Head of caudate nucleus (tissue), 42 donors: ENCODE results near the gene ADGRE2.

Source experiments
- DNase-seq, 42 donors: peaks; one replicate each; pipeline versions ENCODE4 v3.0.0 to v3.0.0-alpha.2; 2020 to 2021; ENCODE audit warnings: mixed read lengths in 7 of 42
- intact Hi-C: fragments of 100-400 bp; cut with DNase I; formaldehyde crosslinking; loops from one replicate; pipeline ENCODE4 v1.15.0; 2022

ADGRE2 gene

GRCh38 chr19:14763497-14764145, 14.7 kb downstream of the ADGRE2 start:
- intact Hi-C loops = no loop called here
- no peak for DNase-seq

- no peak for DNase-seq
- intact Hi-C loops = no loop called here
Measured at GRCh38 chr19:14762111-14762510, 16.2 kb downstream of the ADGRE2 start.

GRCh38 chr19:14761607-14762006, 16.8 kb downstream of the ADGRE2 start:
- DNase-seq = no peak
- intact Hi-C loops = no loop called here

GRCh38 chr19:14758816-14759215, 19.5 kb downstream of the ADGRE2 start:
- intact Hi-C loops = no loop called here
- DNase-seq = peak in 1 of 42 donors; percentile 16

- intact Hi-C loops = no loop called here
Measured at GRCh38 chr19:14748601-14749000, 29.8 kb downstream of the ADGRE2 start.

GRCh38 chr19:14746886-14747285, 31.5 kb downstream of the ADGRE2 start:
- intact Hi-C loops = no loop called here
- DNase-seq = no peak

More at GRCh38 chr19:14748601-14749000, 29.8 kb downstream of the ADGRE2 start:
- DNase-seq = no peak

- intact Hi-C loops = no loop called here
- DNase-seq = no peak
Measured at GRCh38 chr19:14735915-14736314, 42.4 kb downstream of the ADGRE2 start.

GRCh38 chr19:14733574-14733973, 44.8 kb downstream of the ADGRE2 start:
- intact Hi-C loops = no loop called here
- no peak for DNase-seq

GRCh38 chr19:14732510-14732909, 45.9 kb downstream of the ADGRE2 start:
- DNase-seq = peak in 1 of 42 donors; percentile 2
- intact Hi-C loops = no loop called here

GRCh38 chr19:14731200-14731599, 47.2 kb downstream of the ADGRE2 start:
- intact Hi-C loops = no loop called here
- DNase-seq = no peak

- intact Hi-C loops = no loop called here
- no peak for DNase-seq
Measured at GRCh38 chr19:14728595-14728994, 49.8 kb downstream of the ADGRE2 start.

GRCh38 chr19:14722127-14722526, 56.2 kb downstream of the ADGRE2 start:
- no peak for DNase-seq
- intact Hi-C loops = no loop called here

- no peak for DNase-seq
- intact Hi-C loops = no loop called here
Measured at GRCh38 chr19:14719162-14719561, 59.2 kb downstream of the ADGRE2 start.

- no peak for DNase-seq
- intact Hi-C loops = no loop called here
Measured at GRCh38 chr19:14718522-14719116, 59.7 kb downstream of the ADGRE2 start.

- no peak for DNase-seq
- intact Hi-C loops = no loop called here
Measured at GRCh38 chr19:14715841-14716240, 62.5 kb downstream of the ADGRE2 start.

- DNase-seq = no peak
- intact Hi-C loops = no loop called here
Measured at GRCh38 chr19:14704450-14704849, 73.9 kb downstream of the ADGRE2 start.

GRCh38 chr19:14703833-14704232, 74.5 kb downstream of the ADGRE2 start:
- intact Hi-C loops = no loop called here
- no peak for DNase-seq

GRCh38 chr19:14700711-14701375, 77.5 kb downstream of the ADGRE2 start:
- no peak for DNase-seq
- intact Hi-C loops = no loop called here

GRCh38 chr19:14699641-14700040, 78.7 kb downstream of the ADGRE2 start:
- DNase-seq = no peak
- intact Hi-C loops = no loop called here

GRCh38 chr19:14695471-14695870, 82.9 kb downstream of the ADGRE2 start:
- intact Hi-C loops = no loop called here

More at GRCh38 chr19:14695471-14695870, 82.9 kb downstream of the ADGRE2 start:
- peak in 3 of 42 donors; percentile 2 to 16 (median 3) for DNase-seq
